ENCODE measurements around the gene BEST1.
A peak's percentile ranks its signal among the peaks of the same experiment; 100 is the strongest.
"Not testable (repeated sequence)": the region's sequence is repeated elsewhere in the genome, so short reads cannot be mapped to it uniquely, and the experiment has no call there.

Gene BEST1

GRCh38 chr11:61980783-61981541 is 30.8 kb downstream of the BEST1 start:
- DNase-seq: no peak

GRCh38 chr11:61983419-61983818 is 33.3 kb downstream of the BEST1 start:
- no peak for DNase-seq

GRCh38 chr11:61985869-61986268 is 35.7 kb downstream of the BEST1 start:
- DNase-seq: no peak

GRCh38 chr11:61994981-61995380 is 44.8 kb downstream of the BEST1 start:
- no peak for DNase-seq

GRCh38 chr11:61996933-61997332 is 46.8 kb downstream of the BEST1 start:
- no peak for DNase-seq

GRCh38 chr11:61999141-61999975 is 49.2 kb downstream of the BEST1 start:
- no peak for DNase-seq

GRCh38 chr11:62000539-62001446 is 50.6 kb downstream of the BEST1 start:
- no peak for DNase-seq

- no peak for DNase-seq
Observed at GRCh38 chr11:62001450-62002191, 51.5 kb downstream of the BEST1 start.

- not testable (repeated sequence) for DNase-seq
Observed at GRCh38 chr11:62002283-62002682, 52.1 kb downstream of the BEST1 start.

- no peak for DNase-seq
Observed at GRCh38 chr11:62004473-62004872, 54.3 kb downstream of the BEST1 start.

- DNase-seq: no peak
Observed at GRCh38 chr11:62008193-62008592, 58.0 kb downstream of the BEST1 start.

GRCh38 chr11:62010935-62011528 is 60.9 kb downstream of the BEST1 start:
- no peak for DNase-seq

- DNase-seq: no peak
Observed at GRCh38 chr11:62011881-62012280, 61.7 kb downstream of the BEST1 start.

GRCh38 chr11:62012451-62012831 is 62.3 kb downstream of the BEST1 start:
- peak; percentile 44 for DNase-seq

GRCh38 chr11:62012832-62013461 is 62.8 kb downstream of the BEST1 start:
- peak; percentile 44 for DNase-seq
